ENCODE data around the gene ATP9B.

ATP9B gene

DNA sequence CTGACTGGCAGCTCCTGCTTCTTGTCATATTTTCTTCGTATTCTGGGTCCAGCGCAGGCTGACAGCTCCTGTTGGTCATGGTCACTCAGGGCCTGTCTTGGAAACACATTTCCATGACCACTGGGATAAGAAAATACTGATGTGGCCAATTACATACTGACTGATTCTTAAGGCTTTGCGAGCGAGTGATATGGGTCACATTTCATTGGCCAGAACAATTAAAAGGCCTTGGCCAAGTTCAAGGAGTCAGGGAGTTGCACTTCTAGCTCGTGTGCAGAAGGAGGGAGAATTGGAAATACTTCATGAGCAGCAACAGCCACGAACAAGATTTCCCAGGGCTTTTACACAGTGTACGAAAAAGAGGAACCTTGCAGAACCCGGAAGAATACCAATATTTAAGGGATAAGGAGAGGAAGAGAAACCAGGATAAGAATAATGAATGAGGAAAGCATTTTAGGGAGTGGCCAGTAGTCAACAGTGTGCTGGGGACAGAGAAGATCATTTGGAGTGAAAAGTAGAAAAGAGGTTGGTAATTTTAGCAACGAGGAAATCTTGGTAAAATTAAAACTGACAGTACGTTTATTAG lies 149.5 kb downstream of the ATP9B start:
- no CpG with 5 or more reads among the region's 10 CpGs for WGBS (ENCODE audit: extremely low coverage, insufficient coverage, low lambda C conversion rate)

DNA sequence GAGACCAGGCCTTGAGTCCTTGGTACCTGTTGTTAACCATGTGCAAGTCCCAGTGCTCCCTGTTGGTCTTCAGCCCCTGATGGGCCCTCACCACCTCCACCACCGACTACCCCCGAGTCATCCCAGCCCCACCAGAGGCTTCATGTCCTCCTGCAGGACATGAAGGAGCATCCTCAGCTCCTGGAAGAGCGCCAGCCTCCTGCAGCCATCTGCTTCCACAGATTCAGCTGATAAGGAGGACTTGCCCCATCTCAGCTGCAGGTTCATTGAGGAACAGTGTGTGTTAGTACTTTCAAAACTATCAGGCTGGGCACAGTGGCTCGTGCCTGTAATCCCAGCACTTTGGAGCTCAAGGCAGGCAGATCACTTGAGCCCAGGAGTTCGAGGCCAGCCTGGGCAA lies 151.9 kb downstream of the ATP9B start:
- Histone ChIP-seq H3K23ac (ENCODE audit: low read length) (no peak overlapping the region), H3K4me3 (ENCODE audit: low read length) (no peak overlapping the region), H3K18ac (ENCODE audit: low read length) (no peak overlapping the region), H2AK5ac (ENCODE audit: low read length) (no peak overlapping the region), H2BK120ac (ENCODE audit: low read depth, low read length) (no peak overlapping the region), H3K27ac (ENCODE audit: low read depth, low read length) (no peak overlapping the region), H3K79me1 (ENCODE audit: low read length) (no peaks in the 10 kb centered on the region), H4K5ac (ENCODE audit: low read length) (no peak overlapping the region), H3K4me1 (ENCODE audit: control insufficient read depth, low read depth, low read length) (no peaks in the 10 kb centered on the region), H3K36me3 (ENCODE audit: control insufficient read depth, insufficient read depth, low read length) (no peaks in the 10 kb centered on the region), H3K9ac (ENCODE audit: low read length) (no peak overlapping the region), H3K27me3 (ENCODE audit: insufficient read depth, low read length, poor library complexity) (no peaks in the 10 kb centered on the region), H3K4ac (ENCODE audit: low read depth, low read length) (no peak overlapping the region), H3K79me2 (ENCODE audit: control insufficient read depth, insufficient read depth, low read length) (no peaks in the 10 kb centered on the region), H3K4me2 (ENCODE audit: low read length) (no peak overlapping the region), H2BK15ac (replicated peaks; ENCODE audit: low read depth) (no peak overlapping the region), H3K56ac (ENCODE audit: low read length) (no peak overlapping the region), H2BK5ac (ENCODE audit: low read length) (no peak overlapping the region), H4K8ac (ENCODE audit: low read depth, low read length) (no peak overlapping the region)
- DNase-seq, result no peak
- WGBS (ENCODE audit: extremely low coverage, insufficient coverage, low lambda C conversion rate), result no CpG with 5 or more reads among the region's 5 CpGs

More for the DNA sequence above, 149.5 kb downstream of the ATP9B start:
- Histone ChIP-seq H2BK5ac (ENCODE audit: low read length) (no peak overlapping the region), H4K5ac (ENCODE audit: low read length) (no peak overlapping the region), H3K27ac (ENCODE audit: low read depth, low read length) (no peak overlapping the region), H3K56ac (ENCODE audit: low read length) (no peak overlapping the region), H2BK120ac (ENCODE audit: low read depth, low read length) (no peak overlapping the region), H3K4me1 (ENCODE audit: control insufficient read depth, low read depth, low read length) (no peaks in the 10 kb centered on the region), H3K4me3 (ENCODE audit: low read length) (no peak overlapping the region), H3K9ac (ENCODE audit: low read length) (no peak overlapping the region), H3K4ac (ENCODE audit: low read depth, low read length) (no peak overlapping the region), H2AK5ac (ENCODE audit: low read length) (no peak overlapping the region), H3K27me3 (ENCODE audit: insufficient read depth, low read length, poor library complexity) (no peaks in the 10 kb centered on the region), H3K18ac (ENCODE audit: low read length) (no peak overlapping the region), H2BK15ac (replicated peaks; ENCODE audit: low read depth) (no peak overlapping the region), H3K36me3 (ENCODE audit: control insufficient read depth, insufficient read depth, low read length) (no peaks in the 10 kb centered on the region), H3K79me2 (ENCODE audit: control insufficient read depth, insufficient read depth, low read length) (no peaks in the 10 kb centered on the region), H4K8ac (ENCODE audit: low read depth, low read length) (no peak overlapping the region), H3K4me2 (ENCODE audit: low read length) (no peak overlapping the region), H3K79me1 (ENCODE audit: low read length) (no peaks in the 10 kb centered on the region), H3K23ac (ENCODE audit: low read length) (no peak overlapping the region)
- DNase-seq, result no peak

GRCh38 chr18:79222790-79223189 lies 153.6 kb downstream of the ATP9B start:
- Histone ChIP-seq H3K79me1 (ENCODE audit: low read length) (no peaks in the 10 kb centered on the region), H3K23ac (ENCODE audit: low read length) (no peak overlapping the region), H3K27me3 (ENCODE audit: insufficient read depth, low read length, poor library complexity) (no peaks in the 10 kb centered on the region), H3K36me3 (ENCODE audit: control insufficient read depth, insufficient read depth, low read length) (no peaks in the 10 kb centered on the region), H2BK120ac (ENCODE audit: low read depth, low read length) (no peak overlapping the region), H3K79me2 (ENCODE audit: control insufficient read depth, insufficient read depth, low read length) (no peaks in the 10 kb centered on the region), H2BK15ac (replicated peaks; ENCODE audit: low read depth) (no peak overlapping the region), H3K4ac (ENCODE audit: low read depth, low read length) (no peak overlapping the region), H3K4me2 (ENCODE audit: low read length) (no peak overlapping the region), H3K9ac (ENCODE audit: low read length) (no peak overlapping the region), H3K27ac (ENCODE audit: low read depth, low read length) (no peak overlapping the region), H3K18ac (ENCODE audit: low read length) (no peak overlapping the region), H2BK5ac (ENCODE audit: low read length) (no peak overlapping the region), H3K4me3 (ENCODE audit: low read length) (no peak overlapping the region), H3K56ac (ENCODE audit: low read length) (no peak overlapping the region), H4K8ac (ENCODE audit: low read depth, low read length) (no peak overlapping the region), H3K4me1 (ENCODE audit: control insufficient read depth, low read depth, low read length) (no peaks in the 10 kb centered on the region), H4K5ac (ENCODE audit: low read length) (no peak overlapping the region), H2AK5ac (ENCODE audit: low read length) (no peak overlapping the region)
- DNase-seq, result no peak
- WGBS (ENCODE audit: extremely low coverage, insufficient coverage, low lambda C conversion rate), result no CpG with 5 or more reads among the region's 1 CpG

GRCh38 chr18:79223431-79223830 lies 154.2 kb downstream of the ATP9B start:
- Histone ChIP-seq H3K4me2 (ENCODE audit: low read length) (no peak overlapping the region), H3K23ac (ENCODE audit: low read length) (no peak overlapping the region), H4K8ac (ENCODE audit: low read depth, low read length) (no peak overlapping the region), H3K4ac (ENCODE audit: low read depth, low read length) (no peak overlapping the region), H2AK5ac (ENCODE audit: low read length) (no peak overlapping the region), H3K79me1 (ENCODE audit: low read length) (no peaks in the 10 kb centered on the region), H2BK15ac (replicated peaks; ENCODE audit: low read depth) (no peak overlapping the region), H3K36me3 (ENCODE audit: control insufficient read depth, insufficient read depth, low read length) (no peaks in the 10 kb centered on the region), H3K56ac (ENCODE audit: low read length) (no peak overlapping the region), H3K27me3 (ENCODE audit: insufficient read depth, low read length, poor library complexity) (no peaks in the 10 kb centered on the region), H2BK5ac (ENCODE audit: low read length) (no peak overlapping the region), H2BK120ac (ENCODE audit: low read depth, low read length) (no peak overlapping the region), H3K4me1 (ENCODE audit: control insufficient read depth, low read depth, low read length) (no peaks in the 10 kb centered on the region), H3K79me2 (ENCODE audit: control insufficient read depth, insufficient read depth, low read length) (no peaks in the 10 kb centered on the region), H3K18ac (ENCODE audit: low read length) (no peak overlapping the region), H3K4me3 (ENCODE audit: low read length) (no peak overlapping the region), H4K5ac (ENCODE audit: low read length) (no peak overlapping the region), H3K27ac (ENCODE audit: low read depth, low read length) (no peak overlapping the region), H3K9ac (ENCODE audit: low read length) (no peak overlapping the region)
- DNase-seq, result no peak
- no CpG with 5 or more reads among the region's 1 CpG for WGBS (ENCODE audit: extremely low coverage, insufficient coverage, low lambda C conversion rate)

GRCh38 chr18:79224381-79224780 lies 155.2 kb downstream of the ATP9B start:
- Histone ChIP-seq H3K9ac (ENCODE audit: low read length) (no peak overlapping the region), H3K27ac (ENCODE audit: low read depth, low read length) (no peak overlapping the region), H2BK15ac (replicated peaks; ENCODE audit: low read depth) (no peak overlapping the region), H3K36me3 (ENCODE audit: control insufficient read depth, insufficient read depth, low read length) (no peaks in the 10 kb centered on the region), H3K79me1 (ENCODE audit: low read length) (no peaks in the 10 kb centered on the region), H4K8ac (ENCODE audit: low read depth, low read length) (no peak overlapping the region), H3K27me3 (ENCODE audit: insufficient read depth, low read length, poor library complexity) (no peaks in the 10 kb centered on the region), H3K4me3 (ENCODE audit: low read length) (no peak overlapping the region), H3K4me2 (ENCODE audit: low read length) (no peak overlapping the region), H3K4ac (ENCODE audit: low read depth, low read length) (no peak overlapping the region), H3K18ac (ENCODE audit: low read length) (no peak overlapping the region), H3K79me2 (ENCODE audit: control insufficient read depth, insufficient read depth, low read length) (no peaks in the 10 kb centered on the region), H2BK5ac (ENCODE audit: low read length) (no peak overlapping the region), H3K56ac (ENCODE audit: low read length) (no peak overlapping the region), H2BK120ac (ENCODE audit: low read depth, low read length) (no peak overlapping the region), H3K23ac (ENCODE audit: low read length) (no peak overlapping the region), H3K4me1 (ENCODE audit: control insufficient read depth, low read depth, low read length) (no peaks in the 10 kb centered on the region), H2AK5ac (ENCODE audit: low read length) (no peak overlapping the region), H4K5ac (ENCODE audit: low read length) (no peak overlapping the region)
- DNase-seq, result no peak
- WGBS (ENCODE audit: extremely low coverage, insufficient coverage, low lambda C conversion rate), result no CpG with 5 or more reads among the region's 3 CpGs

DNA sequence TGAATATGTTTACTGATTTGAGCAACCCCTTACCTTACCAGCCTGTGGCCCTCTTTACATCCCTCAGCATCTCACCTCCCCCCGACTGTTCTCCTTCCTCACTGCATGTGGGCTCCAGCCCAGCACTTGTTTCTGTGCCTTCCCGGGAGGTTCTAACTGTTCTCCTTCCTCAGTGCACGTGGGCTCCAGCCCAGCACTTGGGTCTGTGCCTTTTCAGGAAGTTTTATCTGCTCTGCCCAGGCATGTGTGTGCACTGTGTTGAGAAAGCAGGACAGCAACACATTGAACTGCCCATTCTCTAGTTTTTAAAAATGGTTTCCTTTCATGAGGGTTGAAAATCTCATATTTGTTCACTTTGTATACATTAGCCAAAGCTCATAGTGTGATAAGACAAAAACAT lies 158.4 kb downstream of the ATP9B start:
- no peak overlapping the region for H3K23ac ChIP-seq (ENCODE audit: low read length)
- DNase-seq, result no peak
- H3K56ac ChIP-seq (ENCODE audit: low read length), result no peak overlapping the region
- H2BK15ac ChIP-seq (replicated peaks; ENCODE audit: low read depth), result no peak overlapping the region
- H3K9ac ChIP-seq (ENCODE audit: low read length), result no peak overlapping the region
- no peaks in the 10 kb centered on the region for H3K27me3 ChIP-seq (ENCODE audit: insufficient read depth, low read length, poor library complexity)
- no peak overlapping the region for H2AK5ac ChIP-seq (ENCODE audit: low read length)
- WGBS (ENCODE audit: extremely low coverage, insufficient coverage, low lambda C conversion rate), result no CpG with 5 or more reads among the region's 3 CpGs
- no peak overlapping the region for H3K18ac ChIP-seq (ENCODE audit: low read length)
- no peak overlapping the region for H4K5ac ChIP-seq (ENCODE audit: low read length)
- H3K4ac ChIP-seq (ENCODE audit: low read depth, low read length), result no peak overlapping the region
- H3K79me2 ChIP-seq (ENCODE audit: control insufficient read depth, insufficient read depth, low read length), result no peaks in the 10 kb centered on the region
- H2BK120ac ChIP-seq (ENCODE audit: low read depth, low read length), result no peak overlapping the region
- H3K4me2 ChIP-seq (ENCODE audit: low read length), result no peak overlapping the region
- H4K8ac ChIP-seq (ENCODE audit: low read depth, low read length), result no peak overlapping the region
- H3K79me1 ChIP-seq (ENCODE audit: low read length), result no peaks in the 10 kb centered on the region
- H3K36me3 ChIP-seq (ENCODE audit: control insufficient read depth, insufficient read depth, low read length), result no peaks in the 10 kb centered on the region
- no peak overlapping the region for H3K4me3 ChIP-seq (ENCODE audit: low read length)
- H3K27ac ChIP-seq (ENCODE audit: low read depth, low read length), result no peak overlapping the region
- no peak overlapping the region for H2BK5ac ChIP-seq (ENCODE audit: low read length)
- no peaks in the 10 kb centered on the region for H3K4me1 ChIP-seq (ENCODE audit: control insufficient read depth, low read depth, low read length)
